H9 (cell line): ENCODE measurements around the gene FCGR3A. TPM values are rescaled to one million over a fixed set of nuclear protein-coding genes. Genes with fewer than 3 reads are reported as not detected.
"Not testable (repeated sequence)": the region's sequence is repeated elsewhere in the genome, so short reads cannot be mapped to it uniquely, and the experiment has no call there.

Source experiments
- DNase-seq: peaks from one replicate; pipeline ENCODE4 v3.0.0-alpha.2; 2017
- H2AFZ ChIP-seq: one replicate; pipeline ENCODE4 v1.6.1; 2013; ENCODE audit warnings: mild to moderate bottlenecking, low read length, control low read depth, moderate library complexity
- H2AK5ac ChIP-seq: 2 replicates; pipeline ENCODE4 v1.6.1; 2013; ENCODE audit warnings: low read length, control low read depth, mixed read lengths; ENCODE audit not compliant: insufficient read length
- H2BK120ac ChIP-seq: one replicate; pipeline ENCODE4 v1.6.1; 2013; ENCODE audit warnings: low read depth, mild to moderate bottlenecking, low read length, control low read depth, inconsistent platforms; ENCODE audit not compliant: poor library complexity, severe bottlenecking
- H2BK12ac ChIP-seq: 2 replicates; pipeline ENCODE4 v1.6.1; 2013; ENCODE audit warnings: low read length, control low read depth, mixed read lengths, low read depth; ENCODE audit not compliant: insufficient read length
- H2BK15ac ChIP-seq: 2 replicates; pipeline ENCODE4 v1.6.1; 2013; ENCODE audit warnings: low read depth, low read length, control low read depth
- H2BK20ac ChIP-seq: one replicate; pipeline ENCODE4 v1.6.1; 2013; ENCODE audit warnings: low read depth, mild to moderate bottlenecking, low read length, control low read depth, inconsistent platforms; ENCODE audit not compliant: poor library complexity, severe bottlenecking
- H2BK5ac ChIP-seq: 2 replicates; pipeline ENCODE4 v1.6.1; 2013; ENCODE audit warnings: low read length, control low read depth, mixed read lengths; ENCODE audit not compliant: insufficient read length
- H3K14ac ChIP-seq: 2 replicates; pipeline ENCODE4 v1.6.1; 2013; ENCODE audit warnings: low read length, control low read depth; ENCODE audit not compliant: insufficient read depth
- H3K18ac ChIP-seq: 2 replicates; pipeline ENCODE4 v1.6.1; 2013; ENCODE audit warnings: low read depth, mild to moderate bottlenecking, mixed read lengths, low read length, control low read depth; ENCODE audit not compliant: insufficient read length
- H3K23ac ChIP-seq: 2 replicates; pipeline ENCODE4 v1.6.1; 2013; ENCODE audit warnings: low read length, control low read depth, mixed read lengths, low read depth; ENCODE audit not compliant: insufficient read length
- H3K23me2 ChIP-seq: 2 replicates; pipeline ENCODE4 v1.6.1; 2013; ENCODE audit warnings: low read depth, mild to moderate bottlenecking, mixed read lengths, low read length, control low read depth; ENCODE audit not compliant: insufficient read length, poor library complexity, severe bottlenecking
- H3K27ac ChIP-seq: 2 replicates; pipeline ENCODE4 v1.5.1; 2013; ENCODE audit warnings: low read length, control low read depth, mixed read lengths, low read depth; ENCODE audit not compliant: insufficient read length
- H3K27me3 ChIP-seq: 2 replicates; pipeline ENCODE4 v1.6.1; 2013; ENCODE audit warnings: low read length, control low read depth, inconsistent platforms; ENCODE audit not compliant: insufficient read depth
- H3K4ac ChIP-seq: 2 replicates; pipeline ENCODE4 v1.6.1; 2013; ENCODE audit warnings: low read depth, mild to moderate bottlenecking, control low read depth, inconsistent platforms, low read length, moderate library complexity
- H3K4me1 ChIP-seq: 2 replicates; pipeline ENCODE4 v1.6.1; 2013; ENCODE audit warnings: low read length, control low read depth, inconsistent platforms; ENCODE audit not compliant: insufficient read depth
- H3K4me2 ChIP-seq: 2 replicates; pipeline ENCODE4 v1.6.1; 2013; ENCODE audit warnings: low read length, control low read depth, mixed read lengths; ENCODE audit not compliant: insufficient read length, insufficient read depth
- H3K56ac ChIP-seq: 2 replicates; pipeline ENCODE4 v1.6.1; 2013; ENCODE audit warnings: low read depth, mild to moderate bottlenecking, mixed read lengths, low read length, control low read depth; ENCODE audit not compliant: insufficient read length
- H3K79me1 ChIP-seq: 2 replicates; pipeline ENCODE4 v1.6.1; 2013; ENCODE audit warnings: low read depth, mild to moderate bottlenecking, moderate library complexity, low read length, control low read depth, inconsistent platforms; ENCODE audit not compliant: insufficient read depth, poor library complexity, severe bottlenecking
- H3K79me2 ChIP-seq: 2 replicates; pipeline ENCODE4 v1.6.1; 2013; ENCODE audit warnings: low read length, control low read depth, inconsistent platforms; ENCODE audit not compliant: insufficient read depth
- H3K9ac ChIP-seq: 2 replicates; pipeline ENCODE4 v1.6.1; 2013; ENCODE audit warnings: low read length, control low read depth, mixed read lengths; ENCODE audit not compliant: insufficient read length; ENCODE audit errors: extremely low read depth
- H3K9me3 ChIP-seq: one replicate; pipeline ENCODE4 v1.6.1; 2013; ENCODE audit warnings: low read depth, low read length, inconsistent platforms; ENCODE audit not compliant: control insufficient read depth
- H3T11ph ChIP-seq: one replicate; pipeline ENCODE4 v1.6.1; 2013; ENCODE audit warnings: mild to moderate bottlenecking, low read length, control low read depth, inconsistent platforms
- H4K20me1 ChIP-seq: one replicate; pipeline ENCODE4 v1.6.1; 2013; ENCODE audit not compliant: control insufficient read depth, insufficient read length, insufficient read depth
- H4K5ac ChIP-seq: 2 replicates; pipeline ENCODE4 v1.6.1; 2013; ENCODE audit warnings: low read depth, mild to moderate bottlenecking, mixed read lengths, low read length, control low read depth; ENCODE audit not compliant: insufficient read length
- H4K8ac ChIP-seq: replicated peaks from 2 replicates; pipeline ENCODE4 v1.6.1; 2013; ENCODE audit warnings: low read length, control low read depth, mixed read lengths, low read depth; ENCODE audit not compliant: insufficient read length
- H4K91ac ChIP-seq: 2 replicates; pipeline ENCODE4 v1.6.1; 2013; ENCODE audit warnings: low read depth, mild to moderate bottlenecking, moderate library complexity, mixed read lengths, low read length, control low read depth; ENCODE audit not compliant: insufficient read length
- H3K27ac Mint-ChIP-seq, 3 experiments: 2 replicates in 2 of 3; 3 replicates in 1 of 3; pipeline ENCODE4 v1.8.0; 2020 to 2021; ENCODE audit warnings: mixed read lengths in 3 of 3, mild to moderate bottlenecking in 1 of 3, moderate library complexity in 1 of 3
- H3K27me3 Mint-ChIP-seq: 2 replicates; pipeline ENCODE4 v1.8.0; 2021; ENCODE audit warnings: low read depth, mild to moderate bottlenecking, moderate library complexity, mixed read lengths
- H3K36me3 Mint-ChIP-seq, 3 experiments: 2 replicates in 2 of 3; 3 replicates in 1 of 3; pipeline ENCODE4 v1.8.0; 2020 to 2021; ENCODE audit warnings: low read depth in 3 of 3, mixed read lengths in 3 of 3; ENCODE audit not compliant: insufficient read depth in 1 of 3
- H3K4me1 Mint-ChIP-seq, 2 experiments: 2 replicates each; pipeline ENCODE4 v1.8.0; 2020; ENCODE audit warnings: mixed read lengths in 2 of 2
- H3K4me3 Mint-ChIP-seq, 2 experiments: 2 replicates in 1 of 2; 3 replicates in 1 of 2; pipeline ENCODE4 v1.8.0; 2020 to 2021; ENCODE audit warnings: mild to moderate bottlenecking in 2 of 2, mixed read lengths in 2 of 2, moderate library complexity in 1 of 2
- H3K9me3 Mint-ChIP-seq, 2 experiments: 2 replicates in 1 of 2; 3 replicates in 1 of 2; pipeline ENCODE4 v1.8.0; 2020; ENCODE audit warnings: mild to moderate bottlenecking in 2 of 2, mixed read lengths in 2 of 2, moderate library complexity in 1 of 2
- WGBS: extraction: QIAGEN DNeasy Blood & Tissue Kit; methylation state at CpG from one replicate; pipeline ENCODE4 v1.1.7; 2013; ENCODE audit warnings: missing lambda C conversion rate, low lambda C conversion rate, mixed read lengths; ENCODE audit not compliant: insufficient read length; ENCODE audit errors: extremely low coverage; 5-methylcytosine and 5-hydroxymethylcytosine counted together
- total RNA-seq: library from RNA; stranded (reverse); gene quantifications from 2 replicates; pipeline ENCODE4 v1.2.1, GENCODE V29; 2021

The FCGR3A gene
- total RNA-seq, 1 experiment from 2014 or later: not detected

GRCh38 chr1:161540570-161540960 is 9.1 kb downstream of the FCGR3A start:
- Mint-ChIP-seq H3K9me3 (peaks cover 18 to 20% of the 10 kb centered on the region in 2 experiments), H3K4me3 (peak overlapping the region; percentile 89 to 96), H3K27me3 (peaks cover 29% of the 10 kb centered on the region)
- not testable (repeated sequence) for DNase-seq, H2BK5ac ChIP-seq, H2BK12ac ChIP-seq, H4K8ac ChIP-seq, H2AK5ac ChIP-seq, H4K5ac ChIP-seq, H3K18ac ChIP-seq, H3K4me1 ChIP-seq, H3K9ac ChIP-seq, H3K4ac ChIP-seq, H3K27ac Mint-ChIP-seq, H3K14ac ChIP-seq, H3K56ac ChIP-seq, H3K79me2 ChIP-seq, H3K9me3 ChIP-seq, H2BK120ac ChIP-seq, H3T11ph ChIP-seq, H3K27ac ChIP-seq, H3K79me1 ChIP-seq, H3K4me1 Mint-ChIP-seq, H2BK20ac ChIP-seq, H2BK15ac ChIP-seq, H3K23ac ChIP-seq, H2AFZ ChIP-seq, H3K27me3 ChIP-seq, H3K23me2 ChIP-seq, H3K36me3 Mint-ChIP-seq, H4K20me1 ChIP-seq, H4K91ac ChIP-seq
- peak overlapping the region; percentile 69 for H3K4me2 ChIP-seq
- no CpG with 5 or more reads among the region's 10 CpGs for WGBS
